Measurements from ENCODE around the gene TNFSF4. TPM values are rescaled to one million over a fixed set of nuclear protein-coding genes. Genes with fewer than 3 reads are reported as not detected.
A peak's percentile ranks its signal among the peaks of the same experiment; 100 is the strongest.

Gene TNFSF4
- total and polyA plus RNA-seq, 2 of the 4 experiments (the other 2 are of a cell fraction): 13.4 to 19.7 TPM

DNA sequence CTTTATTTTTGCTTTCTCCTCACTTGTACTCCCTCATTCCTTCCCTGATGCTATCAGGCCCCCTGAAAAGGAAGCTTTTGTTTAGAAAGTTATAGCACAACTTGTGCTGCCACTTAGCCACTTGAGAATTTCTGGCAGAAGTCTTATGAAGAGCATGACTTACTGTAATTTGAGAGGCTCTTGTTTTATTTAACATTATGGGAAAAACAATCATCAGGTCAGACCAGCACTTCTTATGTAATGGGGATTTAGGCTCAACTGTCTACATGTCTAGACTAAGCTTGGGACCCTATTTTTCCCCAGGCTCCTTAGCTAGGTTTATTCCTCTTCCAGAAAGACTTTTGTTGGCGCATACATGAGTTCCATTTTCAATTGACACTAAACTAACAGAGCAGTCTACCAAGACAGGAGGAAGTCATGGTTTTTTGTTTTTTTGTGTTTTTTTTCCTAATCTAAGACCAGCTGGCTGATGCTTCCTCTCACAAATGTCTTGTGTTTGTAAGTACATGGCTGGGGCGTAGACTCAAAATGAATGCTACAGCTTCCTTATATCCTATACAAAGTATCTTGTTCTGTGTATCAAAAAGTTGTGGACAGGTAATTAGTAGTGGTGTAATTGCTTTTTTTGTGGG lies 31.5 kb downstream of the TNFSF4 start:
- BruUV-seq (replicated peaks): no TSS peak
- TF ChIP-seq FOS (IDR thresholded peaks at IDR 0.05; ENCODE audit: low read depth, low read length) (no peak), RCOR1 (IDR thresholded peaks at IDR 0.05; ENCODE audit: insufficient replicate concordance, low read length) (no peak), SMC3 (IDR thresholded peaks at IDR 0.05; ENCODE audit: low read depth, low read length) (no peak), CHD1 (IDR thresholded peaks at IDR 0.05; ENCODE audit: low read depth, low read length) (no peak)
- H4K20me1 ChIP-seq (ENCODE audit: insufficient read depth, low read length): no peaks in the 10 kb centered on the region
- H2AK9ac ChIP-seq (replicated peaks; ENCODE audit: low read depth, low read length, poor library complexity): no peak overlapping the region
- no peak overlapping the region for H3K4ac ChIP-seq (ENCODE audit: low read depth, low read length)
- CTCF ChIA-PET: no interaction called here
- no peak overlapping the region for H4K91ac ChIP-seq (ENCODE audit: insufficient read depth, low read depth, low read length)
- no peak overlapping the region for H2BK120ac ChIP-seq (ENCODE audit: low read depth, low read length)
- no peak overlapping the region for H3K14ac ChIP-seq (replicated peaks; ENCODE audit: low read depth, low read length)
- POLR2A ChIA-PET (ENCODE audit: unreplicated experiment): no interaction called here
- in situ Hi-C loops (cut with MboI; ENCODE audit: low sequenced_read_pairs) (no loop called here), intact Hi-C loops (cut with micrococcal nuclease) (no loop called here), dilution Hi-C loops (cut with HindIII; ENCODE audit: low sequenced_read_pairs, unreplicated experiment) (no loop called here)
- peak overlapping the region; percentile 63; the same call in 1 of the 2 replicates for H3K18ac ChIP-seq (ENCODE audit: low read depth, low read length)
- no peaks in the 10 kb centered on the region for H3K36me3 ChIP-seq (ENCODE audit: control insufficient read depth, insufficient read depth, low read length)
- H2BK20ac ChIP-seq (ENCODE audit: low read depth, low read length): no peak overlapping the region
- no peak overlapping the region for H3K4me3 ChIP-seq (ENCODE audit: insufficient read depth, low read depth, low read length)
- H3K27me3 ChIP-seq (ENCODE audit: control insufficient read depth, insufficient read depth, low read length): no peaks in the 10 kb centered on the region
- H3K9me1 ChIP-seq (ENCODE audit: insufficient read depth, low read length): no peaks in the 10 kb centered on the region
- no peak overlapping the region for H3K56ac ChIP-seq (ENCODE audit: extremely low read depth, insufficient read depth, low read length)
- no peak overlapping the region for H2AK5ac ChIP-seq (ENCODE audit: low read depth, low read length)
- DNase-seq: peak; percentile 70
- H3K79me1 ChIP-seq (ENCODE audit: low read depth in 1 of 2, low read length in 2 of 2): no peaks in the 10 kb centered on the region
- H2BK15ac ChIP-seq (ENCODE audit: low read depth, low read length): no peak overlapping the region
- peaks cover 21% of the 10 kb centered on the region for H3K9me3 ChIP-seq (ENCODE audit: control insufficient read depth, insufficient read depth, low read length)
- no peak overlapping the region; the same call in 1 of the 2 replicates for H3K4me2 ChIP-seq (ENCODE audit: low read depth, low read length)
- peaks cover 5% of the 10 kb centered on the region; the same call in 1 of the 2 replicates for H3K4me1 ChIP-seq (ENCODE audit: control insufficient read depth, insufficient read depth, low read length)
- peak overlapping the region; percentile 53 for H2BK5ac ChIP-seq (ENCODE audit: low read depth, low read length, poor library complexity, severe bottlenecking)
- no peak overlapping the region for H2AFZ ChIP-seq (replicated peaks; ENCODE audit: low read length, poor library complexity)
- no peak for ATAC-seq (ENCODE audit: low read depth)
- no CpG with 5 or more reads among the region's 2 CpGs for WGBS, 2 experiments (ENCODE audit: extremely low coverage in 2 of 2, insufficient read length in 1 of 2)
- no peak overlapping the region for H3K27ac ChIP-seq (ENCODE audit: insufficient read depth, low read length)
- H3K23ac ChIP-seq (ENCODE audit: low read depth, low read length): no peak overlapping the region
- peak overlapping the region; percentile 29; the same call in 1 of the 2 replicates for H4K5ac ChIP-seq (ENCODE audit: low read depth, low read length)
- no peak overlapping the region for H4K8ac ChIP-seq (ENCODE audit: low read depth in 2 of 2, low read length in 2 of 2)
- no peak overlapping the region for H3K9ac ChIP-seq (ENCODE audit: low read depth, low read length)
